GM18517 (cell line): ENCODE results near the gene MEGF6.
"Not testable (repeated sequence)": the region's sequence is repeated elsewhere in the genome, so short reads cannot be mapped to it uniquely, and the experiment has no call there.

Experiments
- ATAC-seq: cut with Tn5 transposase; IDR thresholded peaks from one replicate; pipeline ENCODE4 v1.9.1; 2021; ENCODE audit warnings: mild to moderate bottlenecking, moderate library complexity; ENCODE audit not compliant: unreplicated experiment

MEGF6 gene

DNA sequence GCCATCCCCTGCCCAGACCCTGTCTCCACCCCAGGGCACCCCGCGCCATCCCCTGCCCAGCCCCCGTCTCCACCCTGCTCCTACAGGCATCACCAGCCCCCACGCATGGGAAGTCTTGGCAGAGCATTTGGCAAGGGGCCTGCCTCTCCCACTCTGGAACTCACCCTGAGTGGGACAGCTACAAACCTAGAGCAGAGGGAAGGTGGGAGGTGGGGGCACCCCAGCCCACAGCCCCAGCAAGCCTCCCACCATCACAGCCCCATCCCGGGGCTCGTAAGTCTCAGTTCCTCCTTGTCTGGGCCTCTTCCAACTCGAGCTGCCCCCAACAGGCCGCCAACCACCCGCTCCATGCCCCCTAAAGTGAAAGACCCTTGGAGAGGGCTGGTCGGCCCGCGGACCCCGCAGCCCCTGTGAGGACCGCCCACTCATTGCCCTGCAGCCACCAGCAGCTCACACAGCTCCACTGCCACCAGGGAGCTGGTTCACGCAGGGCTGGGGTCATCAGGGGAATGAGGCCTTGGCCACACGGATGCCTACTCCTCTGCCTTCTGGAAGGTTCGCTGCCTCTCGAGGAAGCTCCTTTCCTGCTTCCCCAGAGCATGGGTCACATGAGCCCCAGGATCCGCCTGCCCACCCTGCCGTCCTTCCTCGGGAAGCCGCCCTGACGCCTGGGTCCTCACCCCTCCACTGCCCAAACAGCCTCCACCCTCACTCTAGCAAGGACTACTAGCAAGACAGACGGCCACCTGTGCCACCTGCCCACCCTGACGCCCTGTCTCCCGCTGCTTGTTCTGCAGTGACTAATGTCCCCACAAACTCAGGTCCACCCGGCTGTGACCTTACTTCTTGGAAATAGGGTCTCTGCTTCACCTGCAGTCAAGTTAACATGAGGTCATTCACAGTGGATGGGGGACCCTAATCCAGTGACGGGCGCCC lies 14.4 kb downstream of the MEGF6 start:
- ATAC-seq = no peak

DNA sequence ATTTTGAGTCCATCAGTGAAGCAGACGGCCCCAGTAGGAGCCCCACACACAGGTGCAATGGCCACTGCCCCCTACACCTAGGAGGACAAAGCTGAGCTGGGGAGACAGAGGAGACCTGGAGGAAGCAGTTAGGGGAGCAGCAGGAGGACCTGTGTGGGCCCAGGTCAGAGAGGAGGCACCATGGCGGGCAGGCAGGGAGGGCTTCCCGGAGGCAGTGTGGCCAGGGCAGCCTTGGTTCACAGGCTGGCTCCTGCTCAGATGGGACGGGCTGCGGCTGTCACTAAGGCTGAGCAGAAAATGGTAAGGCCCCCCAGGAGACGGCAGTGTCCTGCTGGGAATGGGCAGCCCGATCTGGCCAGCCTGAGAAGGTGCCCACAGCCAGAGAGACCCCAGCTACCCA lies 15.4 kb downstream of the MEGF6 start:
- no peak for ATAC-seq

DNA sequence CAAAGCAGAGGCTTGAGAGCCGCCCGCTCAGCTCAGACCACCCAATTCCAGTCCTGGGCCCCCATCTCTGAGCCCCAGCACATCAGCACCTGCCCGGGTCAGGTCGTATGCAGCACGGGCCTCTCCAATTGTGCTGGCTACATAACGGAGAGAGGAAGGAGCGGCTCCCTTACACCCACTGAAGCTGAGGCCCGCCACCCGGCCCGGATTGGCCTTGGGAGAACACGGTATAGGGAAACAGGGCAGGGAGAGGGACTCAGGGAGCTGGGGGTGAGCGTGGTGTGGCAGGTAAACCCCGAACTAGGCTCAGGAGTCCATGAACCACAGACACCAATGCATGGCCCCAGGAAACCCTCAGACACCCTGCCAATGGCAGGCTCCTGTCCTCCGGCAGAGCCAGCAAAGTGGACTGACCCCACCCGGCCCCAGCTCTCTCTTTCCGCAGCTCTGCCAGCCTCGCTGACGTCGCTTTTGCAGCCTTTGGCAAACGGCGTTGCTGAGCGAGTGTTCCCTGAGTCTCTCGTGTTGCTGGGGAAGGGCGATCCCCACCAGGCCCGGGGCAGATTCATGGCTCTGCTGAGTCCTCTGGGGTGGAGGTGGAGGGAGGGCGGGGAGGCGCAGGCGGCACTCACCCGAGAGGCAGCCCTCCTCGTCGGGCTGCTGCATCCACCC lies 16.5 kb downstream of the MEGF6 start:
- no peak for ATAC-seq

DNA sequence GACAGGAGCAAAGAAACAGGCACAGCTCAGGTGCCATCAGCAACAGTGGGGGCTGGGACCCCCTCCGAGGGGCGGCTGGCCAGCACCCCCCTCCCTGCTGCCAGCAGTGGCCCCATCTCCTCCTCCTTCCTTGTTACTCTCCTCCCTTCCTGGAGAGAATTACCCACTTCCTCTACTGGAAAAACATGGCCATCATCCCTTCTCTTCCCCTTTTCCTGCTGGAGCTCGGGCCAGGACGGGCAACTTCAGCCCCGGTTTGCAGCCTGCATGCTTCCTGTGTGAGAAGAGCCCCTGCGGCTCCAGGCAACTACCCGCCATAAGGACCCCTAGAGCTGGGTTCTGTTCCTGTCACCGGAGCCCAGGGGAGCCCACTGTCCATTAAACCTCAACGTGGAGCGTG lies 17.6 kb downstream of the MEGF6 start:
- ATAC-seq = no peak

DNA sequence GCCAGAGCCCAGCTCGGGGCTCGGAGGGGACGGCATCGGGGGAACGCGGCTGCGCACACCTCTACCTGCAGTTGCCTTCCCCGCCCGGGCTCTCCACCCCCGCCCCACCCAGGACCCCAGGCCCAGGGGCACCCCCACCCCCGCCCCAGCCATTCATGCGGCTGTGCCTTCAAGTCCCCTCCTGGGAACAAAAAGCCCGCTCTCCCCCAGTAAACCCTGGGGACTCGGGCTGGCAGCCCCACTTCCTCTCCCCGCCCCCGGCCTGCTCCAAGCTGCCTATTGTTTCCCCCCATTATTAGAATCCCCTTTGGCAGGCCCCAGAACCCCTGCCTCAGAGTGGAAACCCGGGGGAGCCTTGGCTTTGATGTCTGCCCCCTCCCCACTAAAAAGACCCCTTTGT lies 18.0 kb downstream of the MEGF6 start:
- ATAC-seq = no peak

DNA sequence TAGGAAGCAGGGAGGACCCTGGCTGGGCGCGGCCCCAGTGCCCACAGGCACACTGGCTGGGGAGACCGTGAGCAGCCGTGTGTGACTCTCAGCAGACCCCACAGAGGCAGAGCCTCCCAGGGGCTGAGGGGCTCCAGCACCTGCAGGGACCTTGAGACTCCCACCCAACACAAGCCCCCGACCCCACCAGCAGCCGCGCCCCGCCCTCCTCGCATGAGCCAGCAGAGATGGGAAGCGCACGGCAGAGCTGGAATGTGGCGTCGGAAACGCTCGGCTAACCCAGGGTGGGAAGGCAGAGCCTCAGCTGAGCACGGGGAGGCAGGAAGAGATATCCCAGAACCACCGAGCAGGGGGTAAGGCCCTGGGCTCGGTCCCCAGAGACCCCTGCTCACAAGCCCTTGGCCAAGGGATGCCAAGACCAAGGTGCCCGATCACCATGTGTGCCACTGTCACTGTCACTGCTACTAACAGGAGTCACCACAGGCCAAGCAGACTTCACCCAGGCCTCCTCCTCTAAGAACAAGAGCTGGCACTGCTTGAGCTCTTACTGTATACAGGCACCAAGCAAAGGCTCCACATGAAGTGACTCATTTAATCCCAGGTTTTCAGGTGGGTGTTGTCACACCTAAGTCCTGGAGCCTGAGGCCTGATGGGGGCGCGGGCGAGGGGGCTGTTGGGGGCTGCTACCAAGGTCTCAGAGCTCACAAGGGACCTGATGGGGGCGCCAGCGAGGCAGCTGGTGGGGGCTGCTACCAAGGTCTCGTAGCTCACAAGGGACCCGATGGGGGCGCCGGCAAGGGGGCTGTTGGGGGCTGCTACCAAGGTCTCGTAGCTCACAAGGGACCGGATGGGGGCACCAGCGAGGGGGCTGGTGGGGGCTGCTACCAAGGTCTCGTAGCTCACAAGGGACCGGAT lies 20.1 kb downstream of the MEGF6 start:
- no peak for ATAC-seq

DNA sequence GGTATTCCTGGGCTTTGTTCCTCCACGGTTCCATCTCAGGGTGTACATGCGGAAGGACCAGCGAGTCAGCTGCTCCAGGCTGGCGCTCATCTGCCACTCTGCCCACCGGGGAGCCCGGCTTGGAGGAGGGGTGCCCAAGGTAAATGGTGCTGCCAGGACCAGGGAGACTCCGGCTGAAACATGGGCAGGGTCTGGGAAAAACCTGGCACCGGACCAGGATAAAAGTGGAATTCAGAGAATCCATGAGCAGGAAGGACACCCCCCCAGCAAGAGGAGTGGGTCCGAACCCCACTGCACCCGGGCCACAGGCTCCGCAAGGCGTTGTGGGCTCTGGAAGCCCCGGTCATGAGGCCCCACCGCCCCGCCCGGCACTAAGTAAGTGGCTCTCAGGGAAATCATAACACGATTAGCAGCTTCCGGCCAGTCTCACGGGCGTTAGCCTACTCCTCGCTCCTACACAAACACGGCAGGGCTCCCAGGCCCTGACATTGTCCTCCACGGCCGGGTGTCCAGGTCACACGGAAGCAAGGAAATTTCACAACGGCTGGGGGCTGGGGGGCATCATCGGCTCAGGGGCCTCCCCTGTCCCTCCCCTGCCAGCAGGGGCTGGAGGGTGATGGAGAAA lies 21.1 kb downstream of the MEGF6 start:
- ATAC-seq = no peak

DNA sequence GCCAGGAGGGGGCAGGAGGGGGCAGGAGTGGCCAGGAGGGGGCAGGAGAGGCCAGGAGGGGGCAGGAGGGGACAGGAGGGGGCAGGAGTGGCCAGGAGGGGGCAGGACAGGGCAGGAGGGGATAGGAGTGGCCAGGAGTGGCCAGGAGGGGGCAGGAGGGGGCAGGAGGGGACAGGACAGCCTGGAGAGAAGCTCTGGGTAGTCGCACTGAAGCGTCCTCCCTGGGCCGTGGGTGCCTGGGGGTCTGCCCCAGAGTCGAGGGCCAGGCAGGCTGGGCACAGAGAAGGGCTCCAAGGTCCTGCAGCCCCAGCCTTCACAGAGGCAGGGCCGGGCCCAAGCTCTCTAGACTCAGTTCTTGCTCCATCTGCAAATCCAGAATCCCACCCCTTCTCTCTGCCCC lies 22.9 kb downstream of the MEGF6 start:
- no peak for ATAC-seq

DNA sequence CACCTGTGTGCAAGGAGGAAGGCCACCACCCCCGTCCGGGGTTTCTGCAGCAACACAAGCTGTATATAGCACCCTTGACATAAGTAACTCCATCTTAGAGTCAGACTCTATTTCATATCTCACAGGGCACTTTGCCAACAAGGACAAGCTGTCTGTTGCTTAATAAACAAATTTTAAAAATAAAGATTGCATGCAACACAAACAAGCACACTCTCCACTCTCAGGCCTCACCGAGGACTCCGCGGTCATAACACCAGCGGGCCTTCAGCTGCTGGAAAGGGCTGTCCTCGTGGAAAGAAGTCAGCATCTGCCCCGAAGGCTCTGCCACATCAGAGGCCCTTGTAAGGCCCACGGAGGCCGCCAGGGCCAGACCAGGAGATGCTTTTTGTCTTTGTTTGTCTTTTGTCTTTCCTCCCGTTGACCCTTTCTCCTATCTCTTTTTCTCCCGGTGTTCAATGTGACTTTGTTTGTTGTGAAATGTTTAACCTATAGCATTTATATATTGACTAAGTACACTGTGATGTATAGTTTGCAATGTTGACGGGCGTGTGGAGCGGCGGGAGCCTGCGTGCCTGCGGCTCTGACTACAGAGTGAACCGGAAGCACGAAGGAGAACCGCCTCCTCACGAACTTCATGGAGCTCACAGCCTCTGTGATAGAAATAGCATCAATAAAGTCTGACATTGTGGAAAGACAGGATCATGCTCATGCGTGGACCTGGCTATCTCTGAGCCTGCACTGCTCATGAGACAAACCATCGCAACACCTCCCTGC lies 24.1 kb downstream of the MEGF6 start:
- no peak for ATAC-seq

DNA sequence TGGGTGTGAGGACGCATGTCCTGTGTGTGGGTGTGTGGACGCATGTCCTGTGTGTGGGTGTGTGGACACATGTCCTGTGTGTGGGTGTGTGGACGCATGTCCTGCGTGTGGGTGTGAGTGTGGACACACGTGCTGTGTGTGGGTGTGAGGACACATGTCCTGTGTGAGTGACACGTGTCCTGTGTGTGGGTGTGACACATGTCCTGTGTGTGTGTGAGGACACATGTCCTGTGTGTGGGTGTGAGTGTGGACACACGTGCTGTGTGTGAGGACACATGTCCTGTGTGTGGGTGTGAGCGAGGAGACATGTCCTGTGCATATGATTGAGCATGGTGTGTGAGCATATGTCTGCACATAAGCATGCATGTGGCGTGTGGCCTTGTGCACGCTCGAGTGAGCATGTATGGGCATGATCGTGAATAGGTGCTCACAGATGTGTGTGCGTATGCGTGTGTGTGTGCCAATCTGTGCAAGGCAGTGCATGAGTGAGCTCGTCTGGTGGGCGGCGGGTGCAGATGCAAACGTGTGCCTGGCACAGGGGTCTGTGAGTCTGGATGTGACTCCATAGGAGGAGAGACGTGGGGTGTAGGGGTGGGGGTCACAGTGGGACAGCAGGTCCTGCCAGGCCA lies 25.3 kb downstream of the MEGF6 start:
- ATAC-seq = no peak

DNA sequence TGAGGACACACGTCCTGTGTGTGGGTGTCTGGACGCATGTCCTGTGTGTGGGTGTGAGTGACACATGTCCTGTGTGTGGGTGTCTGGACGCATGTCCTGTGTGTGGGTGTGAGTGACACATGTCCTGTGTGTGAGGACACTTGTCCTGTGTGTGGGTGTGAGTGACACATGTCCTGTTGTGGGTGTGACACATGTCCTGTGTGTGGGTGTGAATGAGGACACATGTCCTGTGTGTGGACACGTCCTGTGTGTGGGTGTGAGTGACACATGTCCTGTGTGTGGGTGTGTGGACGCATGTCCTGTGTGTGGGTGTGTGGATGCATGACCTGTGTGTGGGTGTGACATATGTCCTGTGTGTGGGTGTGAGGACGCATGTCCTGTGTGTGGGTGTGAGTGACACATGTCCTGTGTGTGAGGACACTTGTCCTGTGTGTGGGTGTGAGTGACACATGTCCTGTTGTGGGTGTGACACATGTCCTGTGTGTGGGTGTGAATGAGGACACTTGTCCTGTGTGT lies 25.9 kb downstream of the MEGF6 start:
- ATAC-seq = not testable (repeated sequence)

DNA sequence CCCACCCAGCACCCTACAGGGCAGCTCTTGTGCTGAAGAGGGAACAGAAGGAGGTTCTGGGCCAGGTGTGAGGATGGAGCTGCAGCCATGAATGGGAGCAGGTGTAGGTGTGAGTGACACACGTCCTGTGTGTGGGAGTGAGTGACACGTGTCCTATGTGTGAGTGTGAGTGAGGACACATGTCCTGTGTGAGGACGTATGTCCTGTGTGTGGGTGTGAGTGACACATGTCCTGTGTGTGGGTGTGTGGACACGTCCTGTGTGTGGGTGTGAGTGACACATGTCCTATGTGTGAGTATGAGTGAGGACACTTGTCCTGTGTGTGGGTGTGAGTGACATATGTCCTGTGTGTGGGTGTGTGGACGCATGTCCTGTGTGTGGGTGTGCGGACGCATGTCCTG lies 26.4 kb downstream of the MEGF6 start:
- no peak for ATAC-seq

DNA sequence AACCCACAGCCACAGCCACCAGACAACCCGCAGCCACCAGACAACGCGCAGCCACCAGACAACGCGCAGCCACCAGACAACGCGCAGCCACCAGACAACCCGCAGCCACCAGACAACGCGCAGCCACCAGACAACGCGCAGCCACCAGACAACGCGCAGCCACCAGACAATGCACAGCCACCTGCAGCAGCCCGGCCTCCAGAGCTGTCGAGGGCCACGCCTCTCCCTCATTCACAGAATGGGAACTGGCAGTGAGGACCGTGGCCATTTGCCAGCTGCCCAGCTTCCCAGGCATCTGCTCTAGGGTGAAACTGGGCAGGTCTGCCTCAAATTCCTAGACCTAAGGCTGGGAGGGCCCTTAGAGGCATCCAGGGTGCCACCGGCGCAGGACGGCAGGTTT lies 27.6 kb downstream of the MEGF6 start:
- not testable (repeated sequence) for ATAC-seq

DNA sequence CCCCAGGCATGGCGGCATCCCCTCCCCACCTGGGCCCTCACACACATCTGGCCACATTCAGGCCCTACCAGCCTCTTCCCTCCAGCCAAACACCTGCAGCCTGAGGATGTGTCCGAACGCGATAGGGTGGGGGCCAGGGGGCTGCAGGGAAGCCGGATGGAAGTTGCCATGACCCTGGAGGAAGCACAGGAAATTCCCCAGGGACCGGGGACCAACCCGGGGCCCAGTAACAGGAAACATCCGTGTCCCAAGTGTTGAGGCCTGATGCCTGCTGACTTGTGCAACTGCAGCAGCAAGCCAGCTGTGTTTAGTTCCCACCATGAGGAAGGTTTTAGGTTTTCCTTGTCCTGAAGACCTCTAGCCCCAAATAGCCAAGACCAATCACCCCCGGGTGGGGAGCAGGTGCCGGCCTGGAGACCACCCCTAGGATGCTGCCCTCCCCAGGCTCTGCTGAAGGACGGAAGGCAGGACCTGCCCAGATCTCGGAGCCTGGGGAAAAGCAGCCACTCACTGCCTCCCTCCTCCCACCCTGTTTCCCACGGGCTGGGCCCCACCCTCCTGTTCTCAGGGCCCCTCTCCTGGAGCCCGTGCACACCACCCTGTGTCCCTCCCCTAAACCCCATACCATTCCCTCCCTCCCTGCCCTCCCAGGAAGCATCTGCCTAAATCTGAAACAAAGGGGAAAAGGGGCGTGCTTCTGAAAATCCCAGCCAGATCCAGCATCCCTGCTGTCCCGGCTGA lies 29.8 kb downstream of the MEGF6 start:
- no peak for ATAC-seq

DNA sequence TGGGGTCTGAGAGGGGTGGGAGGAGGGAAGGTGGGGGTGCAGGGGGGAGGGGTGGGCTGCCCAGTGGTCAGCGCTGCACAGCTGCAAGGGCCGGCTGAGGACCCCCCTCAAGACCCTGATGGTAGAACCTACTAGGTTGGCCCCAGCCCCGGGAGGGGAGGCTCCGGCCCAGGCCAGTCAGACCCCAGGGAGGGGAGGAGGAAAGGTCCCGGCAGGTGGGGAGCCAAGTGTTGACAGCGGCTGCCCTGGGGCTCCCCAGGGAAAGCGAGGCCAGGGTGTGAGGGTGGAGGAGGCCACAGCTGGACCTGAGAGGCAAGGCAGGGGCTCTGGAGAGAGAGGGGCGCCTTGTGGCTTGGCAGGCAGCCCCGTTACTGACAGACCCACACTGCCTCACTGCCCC lies 31.1 kb downstream of the MEGF6 start:
- no peak for ATAC-seq

DNA sequence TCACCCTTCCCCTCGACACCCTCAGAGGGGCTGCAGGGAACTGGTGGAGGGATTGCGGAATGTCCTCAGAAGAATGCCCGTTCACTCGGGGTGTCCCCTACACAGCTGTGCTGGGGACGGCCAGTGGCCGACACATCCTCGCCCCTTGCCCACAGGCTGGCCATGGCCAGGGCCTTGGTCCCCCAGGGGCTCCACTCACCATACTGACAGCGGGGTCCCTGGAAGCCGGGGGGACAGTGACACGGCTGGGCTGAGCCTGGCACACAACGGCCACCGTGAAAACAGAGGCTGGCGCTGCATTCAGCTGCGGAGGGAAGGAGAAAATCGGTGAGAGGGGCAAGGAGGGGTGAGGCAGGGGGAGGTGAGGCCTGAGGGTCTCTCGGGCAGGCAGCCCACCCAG lies 31.7 kb downstream of the MEGF6 start:
- no peak for ATAC-seq

DNA sequence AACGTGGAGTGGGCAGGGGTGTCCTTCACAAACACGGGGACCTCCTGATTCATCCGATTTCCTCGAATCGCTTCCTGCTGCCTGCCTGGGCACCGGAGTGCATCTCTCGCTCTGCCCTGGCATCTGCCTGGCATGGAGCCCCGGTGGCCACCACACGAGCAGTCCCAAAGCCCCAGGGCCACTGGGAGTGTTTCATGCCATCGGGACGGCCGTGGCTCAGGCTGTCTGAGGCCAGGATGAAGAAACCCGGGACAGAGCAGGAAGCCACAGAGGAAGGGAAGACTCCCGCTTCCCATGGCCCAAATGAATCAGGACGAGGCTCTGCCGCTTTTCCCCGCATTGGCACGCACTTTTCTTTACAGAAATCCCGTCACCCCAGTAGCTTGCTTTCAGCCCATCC lies 32.4 kb downstream of the MEGF6 start:
- ATAC-seq = no peak

DNA sequence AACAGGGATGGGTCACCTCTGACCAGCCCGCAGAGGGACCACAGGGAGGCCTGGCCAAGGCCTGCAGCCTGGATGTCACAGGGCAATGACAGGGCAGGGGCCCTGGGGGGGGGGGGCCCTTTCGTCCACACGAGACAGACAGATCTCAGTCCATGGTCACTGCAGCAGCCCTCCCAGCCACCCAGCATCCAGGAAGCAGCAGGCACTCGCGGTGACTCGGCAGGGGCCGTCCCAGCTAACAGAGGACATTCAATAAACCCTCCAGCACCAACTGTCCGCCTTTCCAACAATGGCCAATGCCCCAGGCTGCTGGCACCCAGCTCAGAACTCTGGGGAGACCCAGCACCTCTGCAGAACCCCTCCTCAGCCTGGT lies 32.9 kb downstream of the MEGF6 start:
- ATAC-seq = no peak
